ENCODE measurements around the gene ANKS1B. TPM values are rescaled to one million over a fixed set of nuclear protein-coding genes. Genes with fewer than 3 reads are reported as not detected.

The ANKS1B gene
- polyA plus RNA-seq, 1 experiment, result 0.27 TPM

DNA sequence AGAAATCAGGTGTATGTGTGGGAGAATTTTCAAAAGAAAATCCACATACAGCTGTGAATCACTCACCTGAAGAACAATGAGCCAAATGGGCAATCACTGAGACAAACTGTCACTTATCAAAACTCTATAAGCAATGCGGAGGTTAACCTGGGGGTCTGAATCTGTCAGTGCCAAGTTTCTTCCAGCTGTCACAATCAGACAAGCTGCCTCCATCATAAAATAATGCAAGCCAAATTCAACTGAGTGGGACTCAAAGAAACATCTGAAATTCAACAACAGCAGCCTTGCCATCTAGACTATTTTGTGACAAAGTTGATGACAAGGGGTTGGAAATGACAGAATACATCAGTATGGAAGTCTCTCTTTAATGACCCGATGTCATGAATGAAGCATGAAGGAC is 276.9 kb downstream of the ANKS1B start:
- H3K4me3 ChIP-seq (ENCODE audit: low read depth, low read length), result no peak overlapping the region
- POLR2A ChIA-PET, result no interaction called here
- TF ChIP-seq CTCF (IDR thresholded peaks at IDR 0.05; ENCODE audit: insufficient read depth, low read depth, low read length), result no peak
- DNase-seq (ENCODE audit: low read depth), result no peak
- CTCF ChIA-PET, result no interaction called here
- H3K36me3 ChIP-seq (ENCODE audit: control insufficient read depth, insufficient read depth, low read length), result no peaks in the 10 kb centered on the region
- no peaks in the 10 kb centered on the region for H3K27me3 ChIP-seq (ENCODE audit: control insufficient read depth, insufficient read depth, low read length)

DNA sequence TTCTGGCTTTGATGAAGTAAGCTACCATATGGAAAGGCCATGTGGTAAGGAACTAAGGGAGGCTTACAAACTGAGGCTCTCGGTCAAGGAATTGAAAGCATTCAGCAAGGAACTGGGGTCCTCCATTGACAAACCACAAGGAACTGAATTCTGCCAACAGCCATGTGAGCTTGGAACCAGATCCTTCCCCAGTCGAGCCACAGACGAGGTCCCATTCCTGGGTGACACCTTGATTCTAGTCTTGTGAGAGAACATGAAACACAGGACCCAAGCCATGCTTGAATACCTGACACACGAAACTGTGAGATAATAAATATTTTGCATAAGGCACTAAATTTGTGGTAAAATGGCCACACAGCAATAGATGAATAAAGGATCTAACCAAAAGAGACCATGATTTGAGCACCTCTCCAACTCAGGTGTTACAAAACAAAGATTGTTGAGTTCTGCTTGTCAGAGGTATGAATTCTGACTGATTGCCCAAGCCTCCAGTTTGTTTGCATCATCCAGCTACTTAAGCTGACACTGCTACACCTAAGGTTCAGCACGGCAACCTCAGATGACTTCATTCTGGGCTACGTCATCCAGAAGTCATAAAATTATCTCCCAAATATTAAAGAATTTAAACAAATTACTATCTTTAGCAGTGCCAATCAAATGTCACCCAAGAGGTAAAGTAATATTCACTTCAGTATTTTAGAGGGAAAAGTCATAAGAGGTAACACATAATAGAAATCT is 277.8 kb downstream of the ANKS1B start:
- CTCF ChIA-PET, result no interaction called here

GRCh38 chr12:99704458-99704857 is 280.3 kb downstream of the ANKS1B start:
- DNase-seq (ENCODE audit: low read depth), result no peak
- H3K4me3 ChIP-seq (ENCODE audit: low read depth, low read length), result no peak overlapping the region
- TF ChIP-seq CTCF (IDR thresholded peaks at IDR 0.05; ENCODE audit: insufficient read depth, low read depth, low read length), result no peak
- H3K36me3 ChIP-seq (ENCODE audit: control insufficient read depth, insufficient read depth, low read length), result no peaks in the 10 kb centered on the region
- ChIA-PET POLR2A (no interaction called here), CTCF (interaction anchor here (0.6 kb wide), 1 partner anchor 15 kb away, joined by 3 read pairs; no protein-coding TSS in a partner anchor)
- no peaks in the 10 kb centered on the region for H3K27me3 ChIP-seq (ENCODE audit: control insufficient read depth, insufficient read depth, low read length)

More for the DNA sequence above, 277.8 kb downstream of the ANKS1B start:
- Histone ChIP-seq H3K4me3 (ENCODE audit: low read depth, low read length) (no peak overlapping the region), H3K36me3 (ENCODE audit: control insufficient read depth, insufficient read depth, low read length) (no peaks in the 10 kb centered on the region), H3K27me3 (ENCODE audit: control insufficient read depth, insufficient read depth, low read length) (no peaks in the 10 kb centered on the region)
- DNase-seq (ENCODE audit: low read depth), result no peak
- no peak for TF ChIP-seq CTCF (IDR thresholded peaks at IDR 0.05; ENCODE audit: insufficient read depth, low read depth, low read length)
- POLR2A ChIA-PET, result no interaction called here

DNA sequence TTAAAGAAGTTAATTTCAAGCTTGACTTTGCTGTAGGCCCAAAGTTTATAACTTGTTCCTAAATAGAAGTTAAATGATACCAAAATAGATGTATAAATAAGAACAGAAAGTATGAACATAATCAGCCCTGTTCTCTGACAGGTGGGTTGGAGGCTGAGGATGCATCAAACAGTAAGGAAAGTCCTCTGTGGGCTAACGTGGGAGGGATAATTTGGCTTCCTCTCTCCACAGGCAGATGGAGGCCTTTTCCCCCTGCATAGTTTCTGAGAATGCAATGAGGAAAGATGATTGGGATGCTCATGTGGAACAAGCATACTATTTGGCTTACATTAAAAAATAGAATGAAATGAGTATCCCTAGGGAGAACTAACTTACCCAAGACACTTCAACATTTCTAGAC is 280.7 kb downstream of the ANKS1B start:
- POLR2A ChIA-PET, result no interaction called here
- no peak overlapping the region for H3K4me3 ChIP-seq (ENCODE audit: low read depth, low read length)
- no peak for TF ChIP-seq CTCF (IDR thresholded peaks at IDR 0.05; ENCODE audit: insufficient read depth, low read depth, low read length)
- CTCF ChIA-PET, result no interaction called here
- no peaks in the 10 kb centered on the region for H3K27me3 ChIP-seq (ENCODE audit: control insufficient read depth, insufficient read depth, low read length)
- no peak for DNase-seq (ENCODE audit: low read depth)
- no peaks in the 10 kb centered on the region for H3K36me3 ChIP-seq (ENCODE audit: control insufficient read depth, insufficient read depth, low read length)

DNA sequence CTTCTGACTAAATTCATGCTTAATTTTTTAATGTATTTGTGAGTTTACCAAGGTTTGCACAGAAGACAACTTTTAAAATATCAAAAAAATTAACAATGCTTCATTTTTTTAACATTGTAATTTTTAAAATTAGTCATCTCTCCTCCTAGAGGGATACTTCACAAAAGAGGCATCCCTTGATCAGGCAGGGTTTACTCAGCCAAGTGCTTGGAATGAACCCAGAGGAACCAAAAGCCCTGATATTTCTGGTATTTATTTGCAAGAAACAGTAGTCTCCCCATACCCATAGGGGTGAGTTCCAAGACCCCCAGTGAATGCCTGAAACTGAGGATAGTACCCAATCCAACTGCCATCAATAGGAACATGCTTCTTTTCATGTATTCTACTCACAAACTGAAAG is 284.7 kb downstream of the ANKS1B start:
- Histone ChIP-seq H3K4me3 (ENCODE audit: low read depth, low read length) (no peak overlapping the region), H3K27me3 (ENCODE audit: control insufficient read depth, insufficient read depth, low read length) (no peaks in the 10 kb centered on the region), H3K36me3 (ENCODE audit: control insufficient read depth, insufficient read depth, low read length) (no peaks in the 10 kb centered on the region)
- ChIA-PET POLR2A (no interaction called here), CTCF (no interaction called here)
- no peak for TF ChIP-seq CTCF (IDR thresholded peaks at IDR 0.05; ENCODE audit: insufficient read depth, low read depth, low read length)
- DNase-seq (ENCODE audit: low read depth), result no peak
